ENCODE measurements around the gene MRPL37.

DNA sequence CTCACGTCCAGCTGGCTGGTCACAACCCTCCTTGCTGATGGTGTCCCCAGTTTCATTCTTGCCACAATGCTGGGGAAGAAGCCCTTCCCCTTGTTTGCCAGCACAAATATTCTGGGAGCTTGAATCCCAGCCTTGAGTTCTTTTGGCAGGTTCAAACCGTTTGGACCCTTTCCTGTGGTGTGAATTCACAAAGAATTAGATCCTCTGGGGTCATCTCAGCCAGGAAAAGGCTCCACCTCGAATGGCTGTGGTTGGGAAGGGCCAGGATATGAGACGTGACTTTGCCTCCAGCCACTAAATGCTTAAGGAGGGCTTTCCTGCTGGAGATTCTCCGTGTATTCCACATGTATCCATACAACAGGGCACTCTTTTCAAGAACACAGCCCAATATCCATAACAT lies 66.9 kb downstream of the MRPL37 start:
- TF ChIP-seq CTCF (IDR thresholded peaks at IDR 0.05; ENCODE audit: low read depth, low read length): no peak
- TF ChIP-seq EZH2phosphoT487 (IDR thresholded peaks at IDR 0.05; ENCODE audit: low read depth): no peak

Measured in OCI-LY3 (cell line).